Endothelial cell of hepatic sinusoid (primary cell): Measurements from ENCODE around the gene HUS1.
"Not testable (repeated sequence)": the region's sequence is repeated elsewhere in the genome, so short reads cannot be mapped to it uniquely, and the experiment has no call there.

Source experiments
- in situ Hi-C: cut with HindIII; loops from 2 replicates; pipeline ENCODE4 v1.10.0; 2017; ENCODE audit warnings: low sequenced_read_pairs

Gene HUS1

GRCh38 chr7:47979145-47979831, at the start of gene HUS1:
Gene HUS1 (minus strand): TSS chr7:47979615. CDS start chr7:47979519, 96 bp downstream.
- in situ Hi-C loops: loop anchor here (5.0 kb wide), 1 partner anchor 37 kb away; no protein-coding TSS in a partner anchor

- in situ Hi-C loops: no loop called here
These were observed 49.5 kb upstream of the HUS1 start, which contains the start of gene SUN3 for GRCh38 chr7:48028938-48029337. Gene SUN3 (minus strand): TSS chr7:48029107. CDS start chr7:48028938, 169 bp downstream.

- in situ Hi-C loops: no loop called here
These were observed 46.2 kb upstream of the HUS1 start for GRCh38 chr7:48025624-48026023.

- in situ Hi-C loops: no loop called here
These were observed 38.3 kb upstream of the HUS1 start for GRCh38 chr7:48017674-48018073.

- in situ Hi-C loops: no loop called here
These were observed 37.2 kb upstream of the HUS1 start for GRCh38 chr7:48016641-48017040.

GRCh38 chr7:48011951-48012350, 32.5 kb upstream of the HUS1 start:
- in situ Hi-C loops: no loop called here

- in situ Hi-C loops: no loop called here
These were observed 31.9 kb upstream of the HUS1 start for GRCh38 chr7:48011323-48011722.

GRCh38 chr7:48009954-48010353, 30.5 kb upstream of the HUS1 start:
- in situ Hi-C loops: no loop called here

GRCh38 chr7:48009257-48009656, 29.8 kb upstream of the HUS1 start:
- in situ Hi-C loops: no loop called here

- in situ Hi-C loops: no loop called here
These were observed 27.5 kb upstream of the HUS1 start for GRCh38 chr7:48006866-48007265.

- in situ Hi-C loops: no loop called here
These were observed 25.2 kb upstream of the HUS1 start for GRCh38 chr7:48004638-48005037.

- in situ Hi-C loops: no loop called here
These were observed 24.6 kb upstream of the HUS1 start for GRCh38 chr7:48004032-48004431.

- in situ Hi-C loops: not testable (repeated sequence)
These were observed 20.7 kb upstream of the HUS1 start for GRCh38 chr7:48000164-48000563.

- in situ Hi-C loops: no loop called here
These were observed 20.0 kb upstream of the HUS1 start for GRCh38 chr7:47999413-47999812.

- in situ Hi-C loops: loop anchor here (5.0 kb wide), 1 partner anchor 110 kb away; no protein-coding TSS in a partner anchor
These were observed 13.0 kb upstream of the HUS1 start for GRCh38 chr7:47992446-47992845.

GRCh38 chr7:47991741-47992311, 12.4 kb upstream of the HUS1 start:
- in situ Hi-C loops: loop anchor here (5.0 kb wide), 1 partner anchor 110 kb away; no protein-coding TSS in a partner anchor

- in situ Hi-C loops: loop anchor here (5.0 kb wide), 1 partner anchor 111 kb away; no protein-coding TSS in a partner anchor
These were observed 11.9 kb upstream of the HUS1 start for GRCh38 chr7:47991270-47991669.

GRCh38 chr7:47990592-47990991, 11.2 kb upstream of the HUS1 start:
- in situ Hi-C loops: loop anchor here (5.0 kb wide), 1 partner anchor 112 kb away; no protein-coding TSS in a partner anchor

GRCh38 chr7:47989607-47990400, 10.4 kb upstream of the HUS1 start:
- in situ Hi-C loops: loop anchor here (5.0 kb wide), 1 partner anchor 112 kb away; no protein-coding TSS in a partner anchor

- in situ Hi-C loops: no loop called here
These were observed 9.3 kb upstream of the HUS1 start for GRCh38 chr7:47988496-47989386.
